HG02588 (cell line): ENCODE data around the gene CHD9NB.
"Not testable (repeated sequence)": the region's sequence is repeated elsewhere in the genome, so short reads cannot be mapped to it uniquely, and the experiment has no call there.

Experiments
- ATAC-seq: cut with Tn5 transposase; IDR thresholded peaks from one replicate; pipeline ENCODE4 v1.9.1; 2021; ENCODE audit warnings: mild to moderate bottlenecking, moderate library complexity; ENCODE audit not compliant: unreplicated experiment

The CHD9NB gene

GRCh38 chr16:53084141-53084541 lies 31.4 kb upstream of the CHD9NB start:
- ATAC-seq = no peak

GRCh38 chr16:53083119-53083518 lies 30.4 kb upstream of the CHD9NB start:
- no peak for ATAC-seq

- ATAC-seq = no peak
Observed at GRCh38 chr16:53082509-53082908, 29.8 kb upstream of the CHD9NB start.

- ATAC-seq = no peak
Observed at GRCh38 chr16:53081686-53082407, 29.1 kb upstream of the CHD9NB start.

- no peak for ATAC-seq
Observed at GRCh38 chr16:53081032-53081424, 28.3 kb upstream of the CHD9NB start.

- ATAC-seq = no peak
Observed at GRCh38 chr16:53080345-53081031, 27.8 kb upstream of the CHD9NB start.

GRCh38 chr16:53078765-53079485 lies 26.2 kb upstream of the CHD9NB start:
- ATAC-seq = no peak

- no peak for ATAC-seq
Observed at GRCh38 chr16:53078247-53078646, 25.6 kb upstream of the CHD9NB start.

GRCh38 chr16:53075461-53075860 lies 22.8 kb upstream of the CHD9NB start:
- ATAC-seq = not testable (repeated sequence)

GRCh38 chr16:53074296-53074695 lies 21.6 kb upstream of the CHD9NB start:
- not testable (repeated sequence) for ATAC-seq

GRCh38 chr16:53073022-53073421 lies 20.3 kb upstream of the CHD9NB start:
- no peak for ATAC-seq

GRCh38 chr16:53071748-53072301 lies 19.1 kb upstream of the CHD9NB start:
- ATAC-seq = peak; percentile 64

- ATAC-seq = no peak
Observed at GRCh38 chr16:53069772-53070171, 17.1 kb upstream of the CHD9NB start.

- peak; percentile 59 for ATAC-seq
Observed at GRCh38 chr16:53068423-53068833, 15.7 kb upstream of the CHD9NB start.

GRCh38 chr16:53067675-53068074 lies 15.0 kb upstream of the CHD9NB start:
- ATAC-seq = no peak

- ATAC-seq = no peak
Observed at GRCh38 chr16:53065461-53066061, 12.9 kb upstream of the CHD9NB start.

- no peak for ATAC-seq
Observed at GRCh38 chr16:53064081-53064578, 11.4 kb upstream of the CHD9NB start.

- ATAC-seq = peak; percentile 91
Observed at GRCh38 chr16:53061701-53062159, 9.0 kb upstream of the CHD9NB start.

GRCh38 chr16:53061256-53061655 lies 8.6 kb upstream of the CHD9NB start:
- ATAC-seq = peak; percentile 16

GRCh38 chr16:53059672-53060071 lies 7.0 kb upstream of the CHD9NB start:
- no peak for ATAC-seq

GRCh38 chr16:53058882-53059281 lies 6.2 kb upstream of the CHD9NB start:
- ATAC-seq = no peak
